Measurements from ENCODE around the gene GPR31. TPM values are rescaled to one million over a fixed set of nuclear protein-coding genes. Genes with fewer than 3 reads are reported as not detected.
"Not testable (repeated sequence)": the region's sequence is repeated elsewhere in the genome, so short reads cannot be mapped to it uniquely, and the experiment has no call there.

The GPR31 gene
- total RNA-seq, 1 experiment from 2014 or later: not detected

DNA sequence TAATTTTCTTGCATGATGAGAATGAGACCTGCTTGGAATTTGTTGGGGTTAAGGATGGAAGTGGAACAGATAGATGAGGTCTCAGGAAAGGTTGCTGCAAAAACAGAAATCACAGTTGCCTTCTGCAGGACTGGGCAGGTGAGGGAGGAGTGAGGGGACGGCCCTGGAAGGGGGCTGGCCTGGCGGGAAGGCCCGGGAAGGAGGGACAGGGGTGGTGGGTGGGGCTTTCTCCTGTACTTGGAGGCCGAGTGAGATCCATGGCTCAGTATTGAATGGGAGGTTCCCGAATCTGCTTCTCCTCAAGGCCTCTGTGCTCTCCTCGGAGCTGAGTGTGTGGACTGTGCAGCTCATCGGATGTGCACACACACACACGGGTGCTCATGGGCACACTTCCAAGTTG lies 44.8 kb upstream of the GPR31 start:
- H3K27me3 Mint-ChIP-seq (ENCODE audit: low read depth): peaks cover 13% of the 10 kb centered on the region
- H3K79me1 ChIP-seq (ENCODE audit: insufficient read depth, low read depth, low read length, poor library complexity, severe bottlenecking); H3K4me3 Mint-ChIP-seq; H3K23ac ChIP-seq (ENCODE audit: insufficient read length, low read depth, low read length); H3K27ac Mint-ChIP-seq; H3K27ac ChIP-seq (ENCODE audit: insufficient read length, low read depth, low read length); H3K9me3 Mint-ChIP-seq; H3T11ph ChIP-seq (ENCODE audit: low read length); H3K23me2 ChIP-seq (ENCODE audit: insufficient read length, low read depth, low read length, poor library complexity, severe bottlenecking); H4K20me1 ChIP-seq (ENCODE audit: control insufficient read depth, insufficient read depth, insufficient read length); DNase-seq; H2BK20ac ChIP-seq (ENCODE audit: low read depth, low read length, poor library complexity, severe bottlenecking); H4K8ac ChIP-seq (replicated peaks; ENCODE audit: insufficient read length, low read depth, low read length); H3K4me1 ChIP-seq (ENCODE audit: insufficient read depth, low read length); H3K36me3 Mint-ChIP-seq (ENCODE audit: insufficient read depth in 1 of 3, low read depth in 3 of 3); H3K79me2 ChIP-seq (ENCODE audit: insufficient read depth, low read length); H4K5ac ChIP-seq (ENCODE audit: insufficient read length, low read depth, low read length); H2BK5ac ChIP-seq (ENCODE audit: insufficient read length, low read length); H2BK12ac ChIP-seq (ENCODE audit: insufficient read length, low read depth, low read length); H2AK5ac ChIP-seq (ENCODE audit: insufficient read length, low read length); H3K9ac ChIP-seq (ENCODE audit: extremely low read depth, insufficient read length, low read length); H3K9me3 ChIP-seq (ENCODE audit: control insufficient read depth, low read depth, low read length); H3K18ac ChIP-seq (ENCODE audit: insufficient read length, low read depth, low read length); H3K4me2 ChIP-seq (ENCODE audit: insufficient read depth, insufficient read length, low read length); H3K4ac ChIP-seq (ENCODE audit: low read depth, low read length); H2BK120ac ChIP-seq (ENCODE audit: low read depth, low read length, poor library complexity, severe bottlenecking); H2AFZ ChIP-seq (ENCODE audit: low read length); H4K91ac ChIP-seq (ENCODE audit: insufficient read length, low read depth, low read length); H3K56ac ChIP-seq (ENCODE audit: insufficient read length, low read depth, low read length); H3K14ac ChIP-seq (ENCODE audit: insufficient read depth, low read length); H2BK15ac ChIP-seq (ENCODE audit: low read depth, low read length); H3K27me3 ChIP-seq (ENCODE audit: insufficient read depth, low read length): not testable (repeated sequence)
- WGBS (ENCODE audit: extremely low coverage, insufficient read length, low lambda C conversion rate): no CpG with 5 or more reads among the region's 8 CpGs
- peaks cover 14 to 21% of the 10 kb centered on the region in 2 experiments for H3K4me1 Mint-ChIP-seq

Measured in H9 (cell line).